DND-41 (cell line): ENCODE results near the gene JAK3.

Source experiments
- CTCF ChIP-seq: IDR thresholded peaks from 2 replicates; pipeline ENCODE4 v1.5.1; 2012; ENCODE audit warnings: borderline replicate concordance, low read length, moderate library complexity, mild to moderate bottlenecking; ENCODE audit not compliant: poor library complexity, severe bottlenecking; ENCODE audit errors: extremely low read depth
- EZH2 ChIP-seq: IDR thresholded peaks from 3 replicates; pipeline ENCODE4 v1.6.1; 2012; ENCODE audit warnings: borderline replicate concordance, low read depth, mild to moderate bottlenecking, moderate library complexity, low read length, inconsistent platforms; ENCODE audit not compliant: severe bottlenecking

DNA sequence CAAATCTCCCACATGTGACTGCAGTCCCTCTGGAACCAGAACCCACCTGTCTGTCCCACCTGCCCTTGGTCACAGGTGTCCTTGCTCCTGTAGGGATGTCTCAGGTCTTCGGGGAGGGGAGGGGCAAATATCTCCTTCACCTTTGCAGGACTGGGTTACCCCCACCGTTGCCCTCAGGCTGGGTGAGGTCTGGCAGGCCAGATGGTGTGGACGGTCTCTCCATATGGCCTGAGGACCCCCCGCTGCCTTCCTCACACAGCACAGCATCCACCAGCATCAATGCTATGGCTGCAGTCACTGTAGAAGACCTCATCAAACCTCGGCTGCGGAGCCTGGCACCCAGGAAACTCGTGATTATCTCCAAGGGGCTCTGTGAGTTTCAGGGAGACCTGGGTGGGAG is 33.9 kb upstream of the JAK3 start:
- TF ChIP-seq EZH2 (no peak), CTCF (no peak)
